RWPE1 (cell line): ENCODE results near the gene CBX1.

Experiments used
- CTCF ChIA-PET: fragments of 350-600 bp; sonication (Branson Sonifier 250); formaldehyde crosslinking; extraction: SDS; loops from one replicate; lab custom pipeline; 2021; lab: Yijun Ruan, JAX
- POLR2A ChIA-PET: fragments of 400-600 bp; formaldehyde crosslinking; extraction: SDS; loops from one replicate; lab custom pipeline; 2020; ENCODE audit warnings: antibody characterized with exemption; ENCODE audit not compliant: low non-redundant PET; lab: Yijun Ruan, JAX
- DNase-seq: peaks from one replicate; pipeline ENCODE4 v3.0.0; 2012; ENCODE audit warnings: low spot score
- H3K27ac ChIP-seq: fragments of 450-650 bp; 2 replicates; pipeline ENCODE4 v1.5.1; 2017
- TF ChIP-seq, protein P1 (sequence below): fragments of 450-650 bp; conservative IDR thresholded peaks from 2 replicates; pipeline ENCODE4 v1.5.1; 2017; ENCODE audit warnings: low read depth, mild to moderate bottlenecking

Gene CBX1

DNA sequence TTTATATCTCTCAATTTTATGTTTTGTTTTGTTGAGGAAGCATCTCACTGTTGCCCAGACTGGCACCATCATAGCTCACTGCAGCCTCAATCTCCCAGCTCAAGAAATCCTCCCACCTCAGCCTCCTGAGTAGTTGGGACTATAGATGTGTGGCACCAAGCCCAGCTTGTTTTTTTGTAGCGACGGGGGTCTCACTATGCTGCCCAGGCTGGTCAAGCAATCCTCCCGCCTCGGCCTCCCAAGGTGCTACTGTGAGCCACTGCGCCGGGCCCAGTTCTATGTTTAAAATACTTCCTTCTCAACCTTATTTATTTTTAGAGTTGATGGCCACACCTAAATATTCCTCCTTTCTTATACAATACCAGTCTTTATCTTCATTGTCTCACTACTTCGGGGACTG, 55.0 kb downstream of the CBX1 start:
- POLR2A ChIA-PET, result interaction anchor here (0.9 kb wide), 1 partner anchor 21 kb away, joined by 3 read pairs; no protein-coding TSS in a partner anchor
- DNase-seq, result no peak
- CTCF ChIA-PET, result interaction anchor here (0.6 to 1.2 kb wide), 4 partner anchors 10 to 1489 kb away, joined by 3 to 11 read pairs (median 4); no protein-coding TSS in a partner anchor
- TF ChIP-seq, protein P1, sequence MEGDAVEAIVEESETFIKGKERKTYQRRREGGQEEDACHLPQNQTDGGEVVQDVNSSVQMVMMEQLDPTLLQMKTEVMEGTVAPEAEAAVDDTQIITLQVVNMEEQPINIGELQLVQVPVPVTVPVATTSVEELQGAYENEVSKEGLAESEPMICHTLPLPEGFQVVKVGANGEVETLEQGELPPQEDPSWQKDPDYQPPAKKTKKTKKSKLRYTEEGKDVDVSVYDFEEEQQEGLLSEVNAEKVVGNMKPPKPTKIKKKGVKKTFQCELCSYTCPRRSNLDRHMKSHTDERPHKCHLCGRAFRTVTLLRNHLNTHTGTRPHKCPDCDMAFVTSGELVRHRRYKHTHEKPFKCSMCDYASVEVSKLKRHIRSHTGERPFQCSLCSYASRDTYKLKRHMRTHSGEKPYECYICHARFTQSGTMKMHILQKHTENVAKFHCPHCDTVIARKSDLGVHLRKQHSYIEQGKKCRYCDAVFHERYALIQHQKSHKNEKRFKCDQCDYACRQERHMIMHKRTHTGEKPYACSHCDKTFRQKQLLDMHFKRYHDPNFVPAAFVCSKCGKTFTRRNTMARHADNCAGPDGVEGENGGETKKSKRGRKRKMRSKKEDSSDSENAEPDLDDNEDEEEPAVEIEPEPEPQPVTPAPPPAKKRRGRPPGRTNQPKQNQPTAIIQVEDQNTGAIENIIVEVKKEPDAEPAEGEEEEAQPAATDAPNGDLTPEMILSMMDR, result no peak
- H3K27ac ChIP-seq, result peak overlapping the region; percentile 99

DNA sequence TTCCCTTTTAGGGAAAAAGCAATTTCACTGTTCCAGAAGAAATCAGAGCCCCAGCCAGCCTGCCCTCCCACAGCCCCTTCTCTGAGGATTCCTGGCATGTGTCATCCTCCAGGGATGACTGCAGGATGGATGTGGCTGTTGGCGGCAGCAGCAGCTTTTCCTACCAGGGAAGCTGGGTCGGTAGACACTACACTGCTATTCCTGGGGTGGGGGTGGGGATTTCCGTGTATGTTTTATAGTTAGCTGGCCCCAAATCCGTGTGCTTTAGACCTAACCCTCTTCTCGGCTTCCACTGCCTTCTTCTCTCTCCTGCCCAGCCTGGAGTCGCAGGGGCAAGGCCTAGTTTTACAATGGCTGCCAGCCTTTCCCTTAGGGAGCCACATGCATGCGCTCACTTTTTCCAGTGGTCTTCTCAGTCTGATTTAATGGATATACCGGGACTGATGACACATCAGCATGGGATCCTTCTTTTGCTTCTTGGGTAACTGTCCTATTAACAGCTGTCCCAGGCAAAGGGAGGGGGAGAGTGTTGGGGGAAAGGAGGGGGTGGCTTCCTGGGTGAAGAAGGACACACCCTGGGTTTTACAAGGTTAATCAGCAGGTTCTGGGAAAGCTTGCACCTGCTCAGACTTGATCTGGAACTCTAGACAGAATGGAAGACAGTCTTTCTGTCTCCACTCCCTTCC, 55.8 kb downstream of the CBX1 start:
- ChIA-PET POLR2A (interaction anchor here (0.6 to 0.9 kb wide), 2 partner anchors 20 to 103 kb away, joined by 3 read pairs; no protein-coding TSS in a partner anchor), CTCF (interaction anchor here (0.7 to 1.2 kb wide), 3 partner anchors 9 to 66 kb away, joined by 3 to 11 read pairs (median 3); no protein-coding TSS in a partner anchor)
- H3K27ac ChIP-seq, result peak overlapping the region; percentile 99
- DNase-seq, result peak; percentile 88
- TF ChIP-seq, protein P1, result no peak

DNA sequence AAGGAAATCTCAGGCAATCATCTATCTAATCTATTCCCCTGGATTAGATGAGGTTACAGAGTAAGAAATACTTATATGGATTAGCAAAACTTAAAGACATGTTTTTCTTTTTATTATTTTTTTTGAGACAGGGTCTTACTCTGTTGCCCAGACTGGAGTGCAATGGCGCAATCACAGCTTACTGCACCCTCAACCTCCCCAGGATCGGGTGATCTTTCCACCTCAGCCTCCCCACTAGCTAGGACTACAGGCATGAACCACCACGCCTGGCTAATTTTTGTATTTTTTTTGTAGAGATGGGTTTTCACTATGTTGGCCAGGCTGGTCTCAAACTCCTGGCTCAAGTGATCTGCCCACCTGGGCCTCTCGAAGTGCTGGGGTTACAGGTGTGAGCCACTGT, 56.4 kb downstream of the CBX1 start:
- ChIA-PET CTCF (interaction anchor here (0.7 kb wide), 1 partner anchor 65 kb away, joined by 3 read pairs; no protein-coding TSS in a partner anchor), POLR2A (interaction anchor here (0.6 to 0.8 kb wide), 2 partner anchors 30 to 103 kb away, joined by 3 to 16 read pairs; no protein-coding TSS in a partner anchor)
- TF ChIP-seq, protein P1, result no peak

DNA sequence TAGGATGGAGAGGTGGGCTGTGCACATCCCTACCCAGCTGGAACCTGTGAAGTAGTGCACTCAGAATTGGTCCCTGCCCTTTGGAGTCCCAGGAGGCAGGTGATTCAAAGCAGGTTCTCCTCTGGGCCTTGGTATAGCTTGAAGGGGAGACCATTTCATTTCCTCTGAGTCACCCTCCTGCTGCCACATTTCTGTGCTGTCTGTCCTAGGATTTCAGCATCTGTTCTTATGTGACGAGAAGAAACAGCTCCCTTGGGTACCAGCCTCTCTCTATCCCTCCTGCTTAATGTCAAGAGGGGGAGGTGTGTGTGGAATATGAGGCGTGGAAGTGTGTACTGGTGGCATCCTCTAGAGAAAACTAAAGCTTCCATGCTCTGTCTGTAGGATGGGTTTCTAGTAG, 58.1 kb downstream of the CBX1 start:
- CTCF ChIA-PET, result interaction anchor here (0.6 to 1.0 kb wide), 3 partner anchors 9 to 71 kb away, joined by 3 read pairs; no protein-coding TSS in a partner anchor
- POLR2A ChIA-PET, result no interaction called here
- peak overlapping the region; percentile 47 for H3K27ac ChIP-seq
- DNase-seq, result no peak
- TF ChIP-seq, protein P1, result no peak

More for the DNA sequence above, 56.4 kb downstream of the CBX1 start:
- peak overlapping the region; percentile 99 for H3K27ac ChIP-seq
- no peak for DNase-seq

DNA sequence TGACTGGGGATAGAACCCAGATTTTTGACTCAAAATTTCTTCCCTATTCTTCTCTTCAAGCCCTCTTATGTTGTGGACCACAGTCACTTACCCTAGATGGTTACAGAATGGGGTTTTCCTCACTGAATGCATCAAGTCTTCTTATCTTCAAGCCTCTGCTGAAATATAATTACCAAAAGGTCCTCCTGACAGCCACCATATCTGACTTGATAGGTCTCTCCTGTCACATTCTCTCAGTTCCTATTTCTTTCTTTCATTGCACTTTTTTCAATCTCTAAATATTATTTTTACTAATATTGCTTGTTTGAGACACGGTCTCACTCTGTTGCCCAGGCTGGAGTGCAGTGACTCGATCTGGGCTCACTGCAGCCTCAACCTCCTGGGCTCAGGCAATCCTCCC, 62.6 kb downstream of the CBX1 start:
- CTCF ChIA-PET, result no interaction called here
- POLR2A ChIA-PET, result no interaction called here

DNA sequence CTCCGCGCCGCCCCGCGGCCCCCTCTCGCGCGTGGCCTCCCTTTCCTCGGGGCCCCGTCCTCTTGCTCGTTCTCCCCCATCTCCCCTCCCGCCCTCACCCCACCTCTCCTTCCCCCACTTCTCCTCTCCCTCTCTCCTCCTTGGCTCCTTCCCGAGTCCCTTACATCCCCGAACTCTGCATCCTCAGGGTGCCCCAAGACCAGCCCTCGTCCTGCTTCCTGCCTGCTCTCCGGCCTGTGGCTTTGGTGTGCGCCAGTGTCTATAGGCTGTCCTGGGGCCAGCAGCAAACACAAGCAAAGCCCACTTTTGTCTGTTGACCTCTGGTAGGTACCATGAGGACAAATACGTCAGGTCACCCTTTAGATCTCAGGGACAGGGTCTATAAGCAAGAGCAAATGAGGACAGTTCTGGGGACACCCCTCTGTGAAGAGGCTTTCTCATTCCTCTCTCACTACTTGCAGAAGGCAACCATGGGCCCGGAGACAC, 63.4 kb downstream of the CBX1 start:
- TF ChIP-seq, protein P1, result no peak
- DNase-seq, result no peak
- ChIA-PET POLR2A (no interaction called here), CTCF (no interaction called here)
- peak overlapping the region; percentile 77 for H3K27ac ChIP-seq

More for the DNA sequence above, 62.6 kb downstream of the CBX1 start:
- no peak overlapping the region for H3K27ac ChIP-seq
- TF ChIP-seq, protein P1, result no peak
- DNase-seq, result no peak
